DOHH2 (cell line): ENCODE data around the gene OLIG2.

ENCODE experiments used
- CTCF ChIP-seq: fragments of 200-600 bp; sonication (generic); IDR thresholded peaks from one replicate; pipeline ENCODE4 v1.5.1; 2014; ENCODE audit warnings: antibody characterized with exemption, mild to moderate bottlenecking, low read depth, low read length; ENCODE audit not compliant: poor library complexity, severe bottlenecking
- EZH2phosphoT487 ChIP-seq: fragments of 200-600 bp; sonication (generic); IDR thresholded peaks from 2 replicates; pipeline ENCODE4 v1.6.1; 2017; ENCODE audit warnings: borderline replicate concordance, mild to moderate bottlenecking, antibody characterized with exemption, low read length, moderate library complexity, mixed read lengths

- TF ChIP-seq CTCF = no peak
- TF ChIP-seq EZH2phosphoT487 = no peak
Observed at GRCh38 chr21:33069243-33069642, 43.5 kb downstream of the OLIG2 start.
